DMS79 (cell line): ENCODE measurements around the gene NME1.
"Not testable (repeated sequence)": the region's sequence is repeated elsewhere in the genome, so short reads cannot be mapped to it uniquely, and the experiment has no call there.

Experiments
- DNase-seq: peaks from one replicate; lab custom pipeline; 2025; lab: John Stamatoyannopoulos, UW

The NME1 gene

DNA sequence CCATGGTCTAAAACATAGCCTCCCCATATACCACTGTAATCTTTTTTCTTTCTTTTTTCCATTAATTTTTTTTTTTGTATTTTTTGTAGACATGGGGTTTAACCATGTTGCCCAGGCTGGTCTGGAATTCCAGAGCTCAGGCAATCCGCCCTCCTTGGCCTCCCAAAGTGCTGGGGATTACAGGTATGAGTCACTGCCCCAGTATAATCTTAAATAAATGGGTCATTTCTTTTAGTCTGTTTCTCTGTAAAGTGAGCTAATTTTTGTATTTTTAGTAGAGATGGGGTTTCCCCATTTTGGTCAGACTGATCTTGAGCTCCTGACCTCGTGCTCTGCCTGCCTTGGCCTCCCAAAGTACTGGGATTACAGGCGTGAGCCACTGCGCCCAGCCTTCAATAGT lies 5.7 kb upstream of the NME1 start:
- DNase-seq, result no peak

DNA sequence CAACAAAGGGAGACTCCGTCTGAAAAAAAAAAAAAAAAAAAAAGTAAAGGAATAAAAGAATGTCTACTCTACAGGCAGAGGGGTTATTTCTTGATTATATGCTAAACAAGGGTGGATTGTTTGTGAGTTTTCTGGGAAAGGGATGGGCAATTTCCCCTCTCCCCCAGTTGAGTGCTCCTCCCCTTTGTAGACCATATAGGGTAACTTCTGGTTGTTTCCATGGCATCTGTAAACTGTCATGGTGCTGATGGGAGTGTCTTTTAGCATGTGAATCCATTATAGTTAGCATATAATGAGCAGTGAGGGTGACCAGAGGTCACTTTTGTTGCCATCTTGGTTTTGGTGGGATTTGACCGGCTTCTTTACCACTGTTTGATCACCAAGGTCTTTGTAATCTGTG lies 4.2 kb upstream of the NME1 start:
- no peak for DNase-seq

DNA sequence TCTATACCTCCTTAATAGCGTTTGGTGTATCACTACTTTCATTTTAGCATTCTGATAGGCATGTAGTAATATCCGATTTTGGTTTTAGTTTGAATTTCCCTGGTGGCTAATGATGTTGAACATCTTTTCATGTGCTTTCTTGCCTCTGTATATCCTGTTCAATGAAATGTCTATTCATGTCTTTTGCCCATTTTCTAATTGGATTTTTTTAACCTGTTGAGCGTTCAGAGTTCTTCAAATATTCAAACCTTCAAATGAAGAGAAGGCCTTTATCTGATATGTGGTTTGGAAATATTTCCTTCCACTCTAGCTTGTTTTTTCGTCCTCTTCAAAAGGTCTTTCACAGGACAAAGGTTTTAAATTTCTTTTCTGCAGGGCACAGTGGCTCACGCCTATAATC lies 2.4 kb upstream of the NME1 start:
- DNase-seq, result no peak

DNA sequence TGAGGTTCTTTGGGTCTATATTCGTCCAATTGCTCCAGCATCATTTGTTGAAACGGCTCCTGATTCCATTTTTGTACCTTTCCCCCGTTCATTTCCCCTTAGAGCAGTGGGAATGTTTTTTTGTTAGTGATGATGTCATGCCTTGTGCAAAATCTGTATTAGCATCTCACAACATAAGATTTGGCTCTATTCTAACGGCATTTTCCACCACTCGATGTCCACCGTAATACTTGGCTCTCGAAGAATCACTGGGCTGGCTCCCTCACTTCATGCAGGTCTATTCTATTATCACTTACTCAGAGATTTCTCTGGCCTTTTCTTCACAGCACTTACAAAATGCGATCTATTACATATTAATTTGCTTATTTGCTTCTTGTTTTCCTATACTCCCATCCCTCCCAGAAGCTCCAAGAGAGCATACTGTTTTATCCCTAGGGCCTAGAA lies 571 bp upstream of the NME1 start:
- peak; percentile 62 for DNase-seq

DNA sequence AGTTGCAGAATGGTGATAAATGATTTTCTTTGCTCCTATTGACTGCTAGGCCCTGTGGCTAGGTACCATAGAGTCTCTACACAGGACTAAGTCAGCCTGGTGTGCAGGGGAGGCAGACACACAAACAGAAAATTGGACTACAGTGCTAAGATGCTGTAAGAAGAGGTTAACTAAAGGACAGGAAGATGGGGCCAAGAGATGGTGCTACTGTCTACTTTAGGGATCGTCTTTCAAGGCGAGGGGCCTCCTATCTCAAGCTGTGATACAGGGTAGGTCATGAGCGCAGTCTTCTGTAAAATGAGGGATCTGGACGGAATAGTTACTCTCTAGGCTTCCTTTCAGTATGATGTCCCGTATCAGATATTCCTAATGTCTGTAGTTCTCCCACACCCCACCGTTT lies 817 bp downstream of the NME1 start:
- no peak for DNase-seq

DNA sequence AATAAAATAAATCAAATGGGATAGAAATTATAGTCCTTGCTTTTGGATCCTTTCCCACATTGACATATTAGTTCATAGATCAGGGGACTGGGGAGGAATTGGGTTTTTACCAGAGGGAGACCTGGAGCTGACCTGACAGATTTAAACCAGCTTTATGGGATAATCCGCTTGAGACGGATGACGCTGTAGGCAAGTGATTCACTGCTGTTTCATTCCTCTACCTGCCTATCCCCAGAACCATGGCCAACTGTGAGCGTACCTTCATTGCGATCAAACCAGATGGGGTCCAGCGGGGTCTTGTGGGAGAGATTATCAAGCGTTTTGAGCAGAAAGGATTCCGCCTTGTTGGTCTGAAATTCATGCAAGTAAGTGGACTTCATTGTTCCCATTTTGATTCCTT lies 2.1 kb downstream of the NME1 start:
- DNase-seq, result no peak

DNA sequence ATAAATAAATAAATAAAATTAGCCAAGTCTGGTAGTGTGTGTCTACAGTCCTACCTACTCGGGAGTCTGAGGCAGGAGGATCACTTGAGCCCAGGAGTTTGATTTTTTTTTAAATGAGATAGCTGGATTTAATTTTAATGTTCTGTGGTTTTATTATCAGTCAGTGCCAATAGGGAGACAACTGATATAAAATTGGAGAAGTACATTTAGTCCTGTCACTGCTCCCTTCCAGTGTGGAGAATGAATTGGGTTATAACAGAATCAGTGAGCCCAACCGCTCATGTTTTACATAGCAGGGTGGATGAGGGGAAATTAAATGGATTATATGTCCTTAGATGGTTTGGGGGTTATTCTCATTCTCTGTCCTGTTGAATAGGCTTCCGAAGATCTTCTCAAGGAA lies 6.2 kb downstream of the NME1 start:
- no peak for DNase-seq

DNA sequence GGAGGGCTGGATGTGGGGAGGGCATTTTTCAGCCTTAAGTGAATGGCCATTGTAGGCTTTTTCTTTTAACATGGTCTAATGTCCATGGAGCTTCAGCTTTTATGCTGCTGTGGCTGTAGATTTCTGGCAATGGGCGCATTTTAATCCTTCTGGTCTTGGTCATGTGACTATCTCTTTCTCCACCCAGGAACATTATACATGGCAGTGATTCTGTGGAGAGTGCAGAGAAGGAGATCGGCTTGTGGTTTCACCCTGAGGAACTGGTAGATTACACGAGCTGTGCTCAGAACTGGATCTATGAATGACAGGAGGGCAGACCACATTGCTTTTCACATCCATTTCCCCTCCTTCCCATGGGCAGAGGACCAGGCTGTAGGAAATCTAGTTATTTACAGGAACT lies 8.2 kb downstream of the NME1 start:
- DNase-seq, result no peak

DNA sequence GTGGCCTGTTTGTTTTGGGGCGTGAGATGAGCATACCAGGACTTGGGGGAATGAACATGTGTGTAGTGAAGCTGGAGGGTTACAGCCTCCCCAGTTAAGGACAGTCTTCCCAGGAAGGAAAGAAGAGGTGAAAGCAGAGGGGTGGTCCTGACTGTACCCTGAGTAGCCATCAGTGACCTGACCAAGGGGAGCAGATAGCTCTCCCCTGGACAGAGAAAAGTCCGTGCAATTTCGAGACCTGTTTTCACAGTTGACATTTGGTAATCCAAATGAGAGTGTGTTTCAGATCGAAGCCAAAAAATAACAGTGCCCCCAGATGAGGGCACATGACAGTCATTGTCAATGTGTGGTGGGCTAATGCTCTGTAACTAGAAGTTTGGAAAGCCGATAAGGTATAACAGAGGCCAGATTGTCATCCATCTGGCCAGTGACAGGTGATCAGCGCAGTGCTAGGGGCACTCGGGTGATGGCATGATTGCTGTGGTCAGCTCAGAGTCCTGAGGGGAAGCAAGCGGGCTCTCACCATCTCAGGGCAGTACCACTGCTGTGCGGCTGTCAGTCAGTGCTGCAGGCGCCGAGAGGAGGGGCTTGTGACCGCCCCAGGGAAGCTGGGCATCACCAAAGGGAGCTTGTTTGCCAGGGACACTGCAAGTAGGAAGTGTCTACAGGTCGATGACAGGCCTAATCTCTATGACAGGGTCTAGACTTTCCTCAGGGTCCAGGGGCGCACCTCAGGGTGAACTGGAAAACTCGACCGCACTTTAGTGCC lies 11.7 kb downstream of the NME1 start:
- DNase-seq, result peak; percentile 8

DNA sequence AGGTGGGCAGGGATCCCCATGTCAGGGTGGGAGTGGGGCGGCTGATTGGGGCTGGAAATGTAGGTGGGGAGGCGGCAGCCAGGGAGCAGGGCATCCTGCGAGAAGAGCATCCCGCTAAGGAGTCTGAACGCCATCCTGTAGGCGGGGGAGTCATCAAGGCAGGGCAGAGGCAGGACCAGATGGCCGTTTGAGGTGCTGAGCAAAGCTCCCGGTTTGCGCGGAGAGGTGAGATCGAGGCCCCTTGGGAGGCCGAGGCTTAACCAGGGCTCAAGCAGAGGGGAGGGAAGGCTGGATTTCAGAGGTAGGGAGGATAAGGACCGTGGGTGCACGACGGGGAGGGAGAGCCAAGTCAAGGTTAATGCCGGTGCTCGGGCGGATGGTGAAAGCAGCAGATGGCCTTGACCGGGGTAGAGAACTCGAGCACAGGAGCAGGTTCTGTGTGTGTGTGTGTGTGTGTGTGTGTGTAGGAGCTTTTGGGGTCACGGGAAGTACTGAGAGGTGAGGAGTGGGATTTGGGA lies 12.4 kb downstream of the NME1 start:
- DNase-seq, result peak; percentile 25

DNA sequence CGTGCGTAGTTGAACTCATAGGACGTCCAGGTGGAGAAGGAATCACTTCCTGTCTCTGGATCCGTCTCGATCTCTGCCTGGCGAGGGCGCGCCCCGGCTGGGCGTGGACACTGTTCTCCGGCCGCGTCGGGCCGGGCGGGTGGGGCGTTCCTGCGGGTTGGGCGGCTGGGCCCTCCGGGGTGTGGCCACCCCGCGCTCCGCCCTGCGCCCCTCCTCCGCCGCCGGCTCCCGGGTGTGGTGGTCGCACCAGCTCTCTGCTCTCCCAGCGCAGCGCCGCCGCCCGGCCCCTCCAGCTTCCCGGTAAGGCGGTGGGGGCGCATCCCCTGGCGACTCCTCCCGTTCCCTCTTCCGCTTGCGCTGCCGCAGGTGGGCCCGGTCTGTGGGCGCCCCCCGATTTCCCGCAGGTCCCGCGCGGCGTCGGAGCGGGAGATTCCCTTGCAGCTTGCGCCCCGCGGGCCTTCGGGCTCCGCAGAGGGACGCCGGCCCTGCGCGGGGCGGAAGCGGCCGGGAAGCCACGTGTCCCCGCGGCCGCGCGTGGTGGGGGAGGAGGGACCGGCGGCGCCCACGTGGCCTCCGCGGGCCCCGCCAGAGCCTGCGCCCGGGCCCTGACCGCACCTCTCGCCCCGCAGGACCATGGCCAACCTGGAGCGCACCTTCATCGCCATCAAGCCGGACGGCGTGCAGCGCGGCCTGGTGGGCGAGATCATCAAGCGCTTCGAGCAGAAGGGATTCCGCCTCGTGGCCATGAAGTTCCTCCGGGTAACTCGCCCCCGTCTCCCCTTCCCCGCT lies 13.0 kb downstream of the NME1 start, which contains the start of gene NME2:
TSS of gene NME2 (plus strand) at position 214 of the 789 bp plus-strand sequence. CDS start at position 634, 420 bp downstream.
- DNase-seq, result peak; percentile 25

DNA sequence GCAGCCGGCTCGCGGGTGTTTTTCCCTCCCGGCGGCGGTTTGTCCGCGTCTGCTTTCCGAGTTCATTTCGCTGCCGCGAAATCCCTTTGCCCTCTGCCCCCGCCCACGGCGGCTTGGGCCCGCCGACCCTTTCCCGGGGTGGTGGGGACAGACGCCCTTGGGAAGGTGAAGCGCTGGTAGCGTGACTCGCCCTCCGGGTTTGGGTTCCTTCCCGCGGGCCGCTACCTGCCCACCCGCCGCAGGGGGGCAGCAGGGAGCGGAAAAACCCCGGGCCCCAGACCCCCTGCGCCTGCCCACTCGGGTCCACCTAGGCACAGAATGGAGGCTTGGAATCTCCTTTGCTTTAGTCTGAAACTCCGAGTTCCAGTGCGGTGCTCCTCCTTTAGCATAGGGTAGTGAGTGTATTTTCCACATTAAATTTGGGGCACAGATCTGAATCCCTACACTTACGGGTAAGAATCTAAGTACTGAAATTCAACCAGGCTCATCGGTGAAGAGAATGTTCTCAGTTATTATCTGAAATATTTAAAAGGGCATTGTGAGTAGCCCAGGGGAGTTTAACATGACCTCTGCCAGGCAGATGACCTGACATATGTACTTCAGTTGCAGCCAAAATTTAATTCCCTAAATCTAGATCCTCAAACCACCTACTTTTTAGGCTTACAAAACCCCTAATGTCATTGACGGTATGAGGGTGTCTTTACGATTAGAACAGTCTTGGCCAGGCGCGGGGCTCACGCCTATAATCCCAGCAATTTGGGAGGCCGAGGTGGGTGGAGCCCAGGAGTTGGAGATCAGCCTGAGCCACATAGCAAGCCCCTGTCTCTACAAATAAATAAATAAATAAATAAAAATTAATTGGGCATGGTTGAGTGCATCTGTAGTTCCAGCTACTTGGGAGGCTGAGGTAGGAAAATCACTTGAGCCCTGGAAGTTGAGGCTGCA lies 13.9 kb downstream of the NME1 start:
- DNase-seq, result peak; percentile 23

DNA sequence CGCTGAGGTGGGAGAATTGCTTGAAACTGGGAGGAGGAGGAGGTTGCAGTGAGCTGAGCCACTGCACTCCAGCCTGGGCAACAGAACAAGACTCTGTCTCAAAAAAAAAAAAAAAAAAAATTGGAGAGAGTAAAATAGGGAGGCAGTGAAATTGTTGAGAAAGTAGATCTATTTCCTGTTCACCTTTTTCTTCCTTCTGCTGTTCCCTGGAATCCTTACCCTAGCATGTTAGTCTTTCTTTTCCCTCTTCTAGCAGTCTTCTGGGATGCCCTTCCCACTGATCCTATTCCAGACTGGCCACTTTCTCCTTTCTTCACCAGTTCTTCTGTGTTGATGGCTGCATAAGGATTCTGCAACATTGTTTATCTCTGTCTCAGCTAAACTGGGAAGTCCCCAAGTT lies 16.0 kb downstream of the NME1 start:
- no peak for DNase-seq

DNA sequence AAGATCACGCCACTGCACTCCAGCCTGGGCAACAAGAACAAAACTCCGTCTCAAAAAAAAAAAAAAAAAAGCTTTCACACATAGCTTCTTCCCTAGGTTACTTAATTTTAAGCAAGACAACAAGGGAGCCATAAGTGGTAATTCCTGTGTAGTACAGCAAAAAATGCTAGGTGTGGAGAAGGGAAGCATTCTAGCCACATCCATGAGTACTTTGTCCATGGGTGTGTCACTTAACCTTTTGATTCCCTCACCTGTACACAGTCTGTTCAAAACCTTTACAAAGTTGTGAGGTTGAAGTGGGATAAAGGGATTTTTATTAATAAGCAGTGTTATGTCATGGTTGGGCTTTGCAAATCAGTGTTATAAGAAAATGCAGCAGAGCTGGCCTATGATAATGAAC lies 17.4 kb downstream of the NME1 start:
- DNase-seq, result no peak

DNA sequence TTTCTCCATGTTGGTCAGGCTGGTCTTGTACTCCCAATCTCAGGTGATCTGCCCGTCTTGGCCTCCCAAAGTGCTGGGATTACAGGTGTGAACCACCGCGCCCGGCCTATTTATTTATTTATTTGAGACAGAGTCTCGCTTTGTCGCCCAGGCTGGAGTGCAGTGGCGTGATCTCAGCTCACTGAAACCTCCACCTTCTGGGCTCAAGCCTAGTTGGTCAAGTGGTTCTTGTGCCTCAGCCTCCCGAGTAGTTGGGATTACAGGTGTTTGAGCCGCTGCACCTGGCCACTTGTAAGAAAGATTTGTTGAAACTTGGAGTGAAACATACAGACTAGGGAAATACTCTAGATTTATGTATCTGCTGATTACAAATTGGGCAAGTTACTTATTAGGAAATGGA lies 18.7 kb downstream of the NME1 start:
- not testable (repeated sequence) for DNase-seq

DNA sequence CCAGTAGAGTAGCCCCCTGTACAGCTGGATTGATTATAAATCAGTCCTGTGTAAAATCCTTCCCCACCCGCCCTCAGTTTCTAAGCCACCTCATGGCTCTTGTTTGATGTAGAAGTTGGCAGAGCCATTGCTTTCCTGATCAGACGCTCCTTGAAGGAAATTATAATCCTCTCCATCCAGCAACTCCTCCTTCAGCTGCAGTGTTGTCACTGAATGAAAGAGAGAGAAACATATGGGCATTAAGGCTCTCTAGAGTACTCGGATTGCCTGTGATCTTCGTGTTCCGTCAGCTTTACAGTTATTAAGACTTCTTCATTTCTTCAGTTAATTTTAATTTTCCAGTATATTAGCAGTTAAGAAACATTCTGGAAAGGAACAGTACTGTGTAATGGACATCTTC lies 27.1 kb downstream of the NME1 start:
- no peak for DNase-seq

DNA sequence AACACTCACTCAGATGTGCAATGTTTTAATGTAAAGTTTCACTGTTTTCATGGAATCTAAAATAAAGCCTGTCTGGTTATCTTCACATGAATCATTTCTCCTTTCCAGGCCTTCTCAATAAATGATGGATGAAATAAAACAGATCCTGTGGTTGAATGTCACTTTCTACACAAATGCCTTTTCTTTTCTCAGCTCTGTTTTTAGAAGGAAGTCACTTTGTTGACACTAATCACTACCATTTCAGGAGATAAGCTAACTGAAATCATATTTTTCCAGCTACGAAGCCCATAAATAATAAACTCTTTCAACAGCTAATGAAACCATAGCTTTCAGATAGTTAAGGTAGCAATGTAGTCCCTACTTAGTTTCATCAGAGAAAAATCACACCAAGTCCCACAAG lies 30.8 kb downstream of the NME1 start:
- DNase-seq, result no peak

DNA sequence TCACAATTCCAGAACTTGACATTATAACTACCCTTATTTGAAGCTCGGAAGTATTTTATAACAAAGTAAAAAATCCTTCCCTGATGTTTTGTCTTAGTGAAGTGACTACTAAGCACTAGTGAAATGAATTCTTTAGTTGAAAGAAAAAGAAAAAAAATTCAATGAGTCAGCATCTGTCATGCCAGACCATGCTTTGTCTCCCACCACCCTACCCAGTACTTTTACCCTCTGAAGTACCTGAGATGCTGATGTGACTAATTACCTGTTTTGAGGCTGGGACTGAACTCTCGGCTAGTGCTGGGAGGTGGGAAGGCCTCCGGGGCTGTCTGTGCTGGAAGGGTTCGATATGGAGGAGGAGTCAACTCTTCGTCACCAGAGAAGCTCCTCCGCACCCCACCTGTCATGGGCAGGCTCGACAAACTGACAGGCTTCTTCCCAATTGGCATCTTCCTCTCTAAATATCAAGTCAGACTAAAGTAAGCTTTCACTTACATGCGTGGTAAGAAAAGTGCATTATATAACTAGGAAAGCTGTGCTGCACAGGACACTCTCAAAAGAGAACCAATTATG lies 32.5 kb downstream of the NME1 start:
- no peak for DNase-seq

DNA sequence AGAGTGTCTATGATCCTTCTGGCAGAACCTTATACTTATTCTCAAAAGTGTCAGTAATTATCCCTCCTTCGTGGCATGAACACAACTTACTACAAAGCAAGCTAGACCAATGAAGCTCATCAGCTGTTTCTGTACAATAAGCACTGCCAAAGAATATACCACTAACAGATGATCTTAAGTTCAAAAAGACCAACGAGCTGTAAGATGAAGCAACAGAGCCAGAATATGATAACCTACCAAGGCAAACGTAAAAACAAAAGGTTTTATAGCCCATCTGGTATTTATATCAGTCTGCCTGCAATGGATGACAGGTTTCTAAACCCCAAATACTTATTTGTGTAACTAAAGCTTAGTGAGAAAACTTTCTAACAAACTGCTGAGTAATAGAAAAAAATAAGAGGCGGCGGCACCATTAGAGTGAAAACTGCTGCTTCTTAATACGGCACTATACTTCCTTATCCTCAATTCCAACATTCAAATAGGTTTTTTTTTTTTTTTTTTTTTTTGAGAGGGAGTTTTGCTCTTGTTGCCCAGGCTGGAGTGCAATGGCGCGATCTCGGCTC lies 35.0 kb downstream of the NME1 start:
- no peak for DNase-seq

DNA sequence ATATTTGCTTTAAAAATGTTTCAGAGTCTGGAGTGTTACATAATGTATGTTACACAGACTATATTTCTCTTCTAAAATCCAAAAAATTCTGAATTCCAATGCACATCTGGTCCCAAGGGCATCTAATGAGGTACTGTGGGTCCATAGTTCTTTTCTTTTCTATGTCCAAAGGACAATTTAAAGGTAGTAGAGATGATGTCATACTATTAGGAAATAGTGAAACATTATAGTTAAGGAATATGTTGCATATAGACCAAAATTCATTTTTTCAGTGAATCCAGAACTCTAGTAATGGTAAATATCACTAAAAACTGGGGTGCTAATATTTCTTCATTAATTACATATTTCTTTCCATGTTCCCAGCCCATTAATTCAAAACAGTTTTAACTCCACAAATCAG lies 35.8 kb downstream of the NME1 start:
- DNase-seq, result no peak

DNA sequence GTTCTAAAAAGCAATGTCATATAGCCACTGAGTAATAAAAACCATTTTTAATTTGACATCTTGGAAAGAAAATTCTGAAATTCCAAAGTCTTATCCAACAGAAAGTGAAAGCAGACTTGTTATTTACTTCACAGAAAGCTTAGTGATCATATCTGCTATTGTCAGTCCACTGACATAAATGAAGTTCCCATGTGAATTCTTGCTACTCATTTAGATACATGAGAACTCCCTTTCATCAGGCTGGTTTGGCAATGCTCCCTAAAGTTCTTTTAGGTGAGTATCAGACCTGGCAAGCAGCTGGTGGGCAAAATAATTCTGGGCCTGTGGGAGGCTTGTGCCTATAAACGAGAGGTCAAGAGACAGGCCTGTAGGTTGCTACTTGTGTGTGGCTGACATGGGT lies 36.3 kb downstream of the NME1 start:
- DNase-seq, result no peak
